Measurements from ENCODE around the gene ZNF723.

ZNF723 gene

GRCh38 chr19:22901431-22902130, 69.5 kb downstream of the ZNF723 start:
- TF ChIP-seq, protein P1, sequence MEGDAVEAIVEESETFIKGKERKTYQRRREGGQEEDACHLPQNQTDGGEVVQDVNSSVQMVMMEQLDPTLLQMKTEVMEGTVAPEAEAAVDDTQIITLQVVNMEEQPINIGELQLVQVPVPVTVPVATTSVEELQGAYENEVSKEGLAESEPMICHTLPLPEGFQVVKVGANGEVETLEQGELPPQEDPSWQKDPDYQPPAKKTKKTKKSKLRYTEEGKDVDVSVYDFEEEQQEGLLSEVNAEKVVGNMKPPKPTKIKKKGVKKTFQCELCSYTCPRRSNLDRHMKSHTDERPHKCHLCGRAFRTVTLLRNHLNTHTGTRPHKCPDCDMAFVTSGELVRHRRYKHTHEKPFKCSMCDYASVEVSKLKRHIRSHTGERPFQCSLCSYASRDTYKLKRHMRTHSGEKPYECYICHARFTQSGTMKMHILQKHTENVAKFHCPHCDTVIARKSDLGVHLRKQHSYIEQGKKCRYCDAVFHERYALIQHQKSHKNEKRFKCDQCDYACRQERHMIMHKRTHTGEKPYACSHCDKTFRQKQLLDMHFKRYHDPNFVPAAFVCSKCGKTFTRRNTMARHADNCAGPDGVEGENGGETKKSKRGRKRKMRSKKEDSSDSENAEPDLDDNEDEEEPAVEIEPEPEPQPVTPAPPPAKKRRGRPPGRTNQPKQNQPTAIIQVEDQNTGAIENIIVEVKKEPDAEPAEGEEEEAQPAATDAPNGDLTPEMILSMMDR (IDR thresholded peaks at IDR 0.05; ENCODE audit: low read depth, low read length), result no peak
- Histone ChIP-seq H3K27me3 (ENCODE audit: insufficient read depth, low read depth, severe bottlenecking) (peaks cover 18% of the 10 kb centered on the region), H3K36me3 (no peaks in the 10 kb centered on the region), H3K9me3 (ENCODE audit: severe bottlenecking) (peaks cover 18% of the 10 kb centered on the region), H3K27ac (no peak overlapping the region), H3K4me3 (ENCODE audit: low read depth, low read length) (no peak overlapping the region)
- no peak for DNase-seq
